AG09309 (cell line): ENCODE measurements around the gene GINS1.
"Not testable (repeated sequence)": the region's sequence is repeated elsewhere in the genome, so short reads cannot be mapped to it uniquely, and the experiment has no call there.

Source experiments
- DNase-seq: peaks from one replicate; pipeline ENCODE4 v3.0.0-alpha.2; 2010; ENCODE audit warnings: low read depth
- H3K4me3 ChIP-seq: 2 replicates; pipeline ENCODE4 v1.5.1; 2011; ENCODE audit warnings: mild to moderate bottlenecking, low read depth, low read length, moderate library complexity; ENCODE audit not compliant: control insufficient read depth
- TF ChIP-seq, protein P1 (sequence below): IDR thresholded peaks from 2 replicates; pipeline ENCODE4 v1.5.1; 2011; ENCODE audit warnings: mild to moderate bottlenecking, low read depth, low read length, inconsistent platforms; ENCODE audit not compliant: insufficient read depth, control insufficient read depth; ENCODE audit errors: missing control alignments

GINS1 gene

DNA sequence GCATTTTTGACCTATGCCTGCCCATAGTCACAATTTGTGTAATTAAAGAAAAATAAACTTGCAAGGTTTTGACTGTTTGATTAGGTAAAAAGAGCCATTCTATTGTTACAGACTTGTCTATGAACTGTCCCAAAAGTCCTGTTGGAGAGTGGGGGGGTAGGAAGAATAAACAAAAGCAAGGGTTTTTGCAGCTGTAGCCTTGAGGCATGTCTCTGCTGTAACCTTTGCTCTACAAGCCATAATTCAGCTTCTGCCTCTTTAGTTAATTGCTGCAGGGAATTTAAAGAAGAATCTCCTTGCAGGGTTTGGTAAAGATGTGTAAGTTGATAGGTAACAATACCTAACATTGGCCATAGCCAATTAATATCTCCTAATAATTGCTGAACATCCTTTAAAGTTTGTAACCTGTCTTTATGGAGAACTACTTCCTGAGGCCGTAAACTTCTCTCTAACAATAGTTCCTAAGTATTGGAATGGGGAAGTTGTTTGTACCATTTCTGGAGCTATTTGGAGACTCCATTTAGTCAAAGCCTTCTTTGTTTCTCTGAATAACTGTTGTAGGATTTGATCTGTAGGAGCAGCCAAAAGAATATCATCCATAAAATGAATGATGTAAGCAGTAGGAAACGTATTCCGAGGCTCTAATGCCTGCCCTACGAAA, 9.0 kb upstream of the GINS1 start:
- DNase-seq: no peak

DNA sequence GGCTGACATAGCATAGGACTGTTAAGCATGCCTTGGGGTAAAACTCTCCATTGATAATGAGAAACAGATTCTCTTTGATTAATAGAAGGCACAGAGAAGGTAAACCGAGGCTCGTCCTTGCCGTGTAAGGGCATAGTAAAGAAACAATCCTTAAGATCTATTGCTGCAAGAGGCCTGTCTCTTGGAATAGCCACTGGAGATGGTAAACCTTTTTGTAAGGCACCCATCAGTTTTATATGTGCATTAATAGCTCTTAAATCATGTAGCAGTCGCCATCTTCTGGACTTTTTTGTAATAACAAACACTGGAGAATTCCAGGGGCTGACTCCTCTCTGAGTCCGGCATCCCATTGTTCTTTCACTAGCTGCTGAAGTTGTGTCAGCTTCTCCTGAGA, 8.4 kb upstream of the GINS1 start:
- TF ChIP-seq, protein P1, sequence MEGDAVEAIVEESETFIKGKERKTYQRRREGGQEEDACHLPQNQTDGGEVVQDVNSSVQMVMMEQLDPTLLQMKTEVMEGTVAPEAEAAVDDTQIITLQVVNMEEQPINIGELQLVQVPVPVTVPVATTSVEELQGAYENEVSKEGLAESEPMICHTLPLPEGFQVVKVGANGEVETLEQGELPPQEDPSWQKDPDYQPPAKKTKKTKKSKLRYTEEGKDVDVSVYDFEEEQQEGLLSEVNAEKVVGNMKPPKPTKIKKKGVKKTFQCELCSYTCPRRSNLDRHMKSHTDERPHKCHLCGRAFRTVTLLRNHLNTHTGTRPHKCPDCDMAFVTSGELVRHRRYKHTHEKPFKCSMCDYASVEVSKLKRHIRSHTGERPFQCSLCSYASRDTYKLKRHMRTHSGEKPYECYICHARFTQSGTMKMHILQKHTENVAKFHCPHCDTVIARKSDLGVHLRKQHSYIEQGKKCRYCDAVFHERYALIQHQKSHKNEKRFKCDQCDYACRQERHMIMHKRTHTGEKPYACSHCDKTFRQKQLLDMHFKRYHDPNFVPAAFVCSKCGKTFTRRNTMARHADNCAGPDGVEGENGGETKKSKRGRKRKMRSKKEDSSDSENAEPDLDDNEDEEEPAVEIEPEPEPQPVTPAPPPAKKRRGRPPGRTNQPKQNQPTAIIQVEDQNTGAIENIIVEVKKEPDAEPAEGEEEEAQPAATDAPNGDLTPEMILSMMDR: peak; percentile 56
- H3K4me3 ChIP-seq: no peak overlapping the region
- DNase-seq: peak; percentile 55

More for the DNA sequence above, 9.0 kb upstream of the GINS1 start:
- no peak overlapping the region for H3K4me3 ChIP-seq
- TF ChIP-seq, protein P1: no peak

DNA sequence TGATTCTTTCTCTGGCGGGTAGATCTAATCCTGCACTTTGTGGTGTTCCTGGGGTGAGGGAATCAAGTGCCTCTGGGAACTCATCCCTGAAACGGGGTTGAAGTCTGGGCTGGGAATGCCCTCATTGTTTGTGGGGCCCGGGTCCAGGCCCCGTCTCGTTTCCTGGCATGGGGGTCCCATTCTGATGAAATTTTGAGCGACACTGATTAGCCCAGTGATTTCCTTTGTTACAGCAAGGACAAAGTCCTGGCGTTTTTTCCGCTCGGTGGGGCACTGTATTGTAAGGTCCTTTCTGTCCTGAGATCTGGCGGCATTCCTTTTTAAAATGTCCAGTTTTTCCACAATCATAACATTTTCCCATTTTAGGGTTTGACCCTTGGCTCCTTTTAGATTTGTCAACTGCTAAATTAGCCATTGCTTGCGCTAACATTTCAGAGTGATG, 7.2 kb upstream of the GINS1 start:
- not testable (repeated sequence) for DNase-seq

DNA sequence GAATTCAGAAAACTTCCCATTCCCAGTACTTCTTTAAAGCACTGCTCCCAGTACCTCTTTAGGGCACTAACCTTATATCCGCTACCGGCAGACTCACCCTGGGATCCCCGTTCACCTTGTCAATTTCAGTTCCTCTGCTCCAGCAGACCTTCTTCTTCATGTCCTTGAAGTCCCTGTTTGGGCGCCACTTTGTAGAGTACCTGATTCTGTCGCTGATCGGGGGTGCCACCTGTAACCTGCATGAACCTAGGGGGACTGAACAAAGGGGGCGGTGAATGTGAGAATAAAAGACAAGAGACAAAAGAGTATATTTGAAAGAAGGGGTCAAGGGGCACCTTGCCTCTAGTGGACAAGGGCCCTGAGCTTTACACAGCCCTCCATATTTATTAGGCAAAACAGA, 4.9 kb upstream of the GINS1 start:
- H3K4me3 ChIP-seq: no peak overlapping the region
- TF ChIP-seq, protein P1: no peak
- DNase-seq: no peak

More for the DNA sequence above, 7.2 kb upstream of the GINS1 start:
- not testable (repeated sequence) for H3K4me3 ChIP-seq

DNA sequence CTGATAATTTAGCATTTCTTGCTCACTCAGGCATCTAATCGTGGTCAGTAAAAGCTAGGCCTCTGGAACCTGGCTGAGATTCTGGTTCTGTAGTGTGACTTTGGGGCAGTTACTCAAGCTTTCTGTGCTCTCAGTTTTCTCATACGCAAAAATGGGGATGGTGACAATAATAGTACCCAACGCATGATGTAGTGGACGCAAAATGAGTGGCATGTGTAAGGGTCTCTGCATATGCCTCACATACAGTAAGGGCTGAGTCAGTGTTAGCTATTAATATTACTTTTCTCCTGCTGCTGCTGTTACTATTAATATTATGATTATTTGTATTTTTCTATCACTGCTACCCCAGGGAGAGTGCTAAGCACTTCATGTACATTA, 686 bp downstream of the GINS1 start:
- peak overlapping the region; percentile 82 for H3K4me3 ChIP-seq
- DNase-seq: no peak
- TF ChIP-seq, protein P1: no peak

DNA sequence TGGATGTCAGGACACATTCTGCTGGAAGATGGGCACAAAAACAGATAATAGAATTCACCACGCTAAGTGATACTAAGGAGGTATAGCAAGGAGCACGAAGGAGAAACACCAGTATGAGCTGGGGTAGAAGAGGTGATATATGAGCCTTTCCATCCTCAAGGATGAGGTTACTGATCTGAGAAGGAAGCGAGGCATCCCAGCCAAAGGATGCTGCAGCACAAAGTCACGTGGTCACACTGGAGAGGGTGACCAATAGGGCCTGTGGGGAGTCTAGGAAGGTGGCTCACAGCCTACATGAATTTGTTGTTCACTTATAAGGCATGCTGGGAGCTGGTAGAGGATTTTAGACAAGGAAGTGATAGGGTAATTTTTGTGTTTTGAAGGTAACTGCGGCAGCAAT, 1.4 kb downstream of the GINS1 start:
- H3K4me3 ChIP-seq: no peak overlapping the region
- TF ChIP-seq, protein P1: no peak

DNA sequence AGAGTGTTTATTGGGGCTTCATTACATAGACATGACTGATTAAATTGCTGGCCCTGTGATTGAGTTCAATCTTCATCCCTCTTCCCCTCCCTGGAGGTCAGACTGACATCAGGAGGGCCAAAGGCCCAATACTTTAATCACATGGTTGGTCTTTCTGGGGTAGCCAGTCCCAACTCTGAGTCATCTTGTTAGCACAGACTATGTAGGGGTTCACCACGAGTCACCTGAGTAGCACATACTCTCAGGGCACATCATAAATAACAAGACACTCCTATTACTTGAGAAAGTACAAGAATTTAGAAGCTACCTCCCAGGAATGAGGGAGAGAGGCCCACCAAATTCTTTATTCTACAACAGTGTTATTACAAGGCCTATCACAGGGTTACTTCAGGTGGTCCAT, 11.3 kb downstream of the GINS1 start:
- no peak overlapping the region for H3K4me3 ChIP-seq
- no peak for DNase-seq
- TF ChIP-seq, protein P1: no peak

More for the DNA sequence above, 1.4 kb downstream of the GINS1 start:
- no peak for DNase-seq
